ENCODE results near the gene CD300LF. TPM values are rescaled to one million over a fixed set of nuclear protein-coding genes. Genes with fewer than 3 reads are reported as not detected.
A peak's percentile ranks its signal among the peaks of the same experiment; 100 is the strongest.

Gene CD300LF
- total RNA-seq, 6 experiments from 2014 or later = 0.44 to 2.6 (median 0.74) TPM; not detected in 1

DNA sequence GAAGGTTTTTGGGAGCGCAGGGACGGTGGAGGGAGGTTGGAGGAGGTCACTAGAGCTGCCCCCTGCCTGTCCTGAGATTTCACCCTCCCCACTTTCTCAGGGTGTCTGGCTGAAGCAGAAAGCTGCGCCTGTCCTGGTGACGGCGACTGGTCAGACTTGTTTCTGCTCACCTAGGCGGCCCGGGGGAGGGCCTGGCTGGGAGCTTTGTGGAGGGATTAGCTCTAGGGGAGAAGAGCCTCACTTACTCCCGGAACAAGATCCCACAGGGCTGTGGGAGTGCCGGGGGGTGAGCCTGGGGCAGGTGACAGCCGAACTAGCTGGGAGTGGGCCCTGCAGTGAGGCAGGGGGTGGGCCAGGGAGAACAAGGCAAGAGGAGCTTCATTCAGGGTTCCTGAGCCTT is 47.2 kb upstream of the CD300LF start:
- no peak for DNase-seq
- 35% methylated on average over 2 of the region's 10 CpGs for WGBS (ENCODE audit: insufficient coverage, low coverage, low lambda C conversion rate, missing lambda C conversion rate)

GRCh38 chr17:74759243-74759801 is 46.6 kb upstream of the CD300LF start:
- Histone ChIP-seq H3K4me3 (no peak overlapping the region), H3K36me3 (no peaks in the 10 kb centered on the region), H3K27ac (peak overlapping the region in 1 of 3 donors; percentile 44), H3K27me3 (no peaks in the 10 kb centered on the region), H3K4me1 (peaks cover 2 to 97% (median 50%) of the 10 kb centered on the region in 4 donors), H3K9me3 (no peaks in the 10 kb centered on the region)
- WGBS (ENCODE audit: insufficient coverage, low coverage, low lambda C conversion rate, missing lambda C conversion rate) = no CpG with 5 or more reads among the region's 9 CpGs
- DNase-seq (no peak), ATAC-seq (no peak)
- intact Hi-C loops (cut with DNase I) = no loop called here
- TF ChIP-seq, protein P1, sequence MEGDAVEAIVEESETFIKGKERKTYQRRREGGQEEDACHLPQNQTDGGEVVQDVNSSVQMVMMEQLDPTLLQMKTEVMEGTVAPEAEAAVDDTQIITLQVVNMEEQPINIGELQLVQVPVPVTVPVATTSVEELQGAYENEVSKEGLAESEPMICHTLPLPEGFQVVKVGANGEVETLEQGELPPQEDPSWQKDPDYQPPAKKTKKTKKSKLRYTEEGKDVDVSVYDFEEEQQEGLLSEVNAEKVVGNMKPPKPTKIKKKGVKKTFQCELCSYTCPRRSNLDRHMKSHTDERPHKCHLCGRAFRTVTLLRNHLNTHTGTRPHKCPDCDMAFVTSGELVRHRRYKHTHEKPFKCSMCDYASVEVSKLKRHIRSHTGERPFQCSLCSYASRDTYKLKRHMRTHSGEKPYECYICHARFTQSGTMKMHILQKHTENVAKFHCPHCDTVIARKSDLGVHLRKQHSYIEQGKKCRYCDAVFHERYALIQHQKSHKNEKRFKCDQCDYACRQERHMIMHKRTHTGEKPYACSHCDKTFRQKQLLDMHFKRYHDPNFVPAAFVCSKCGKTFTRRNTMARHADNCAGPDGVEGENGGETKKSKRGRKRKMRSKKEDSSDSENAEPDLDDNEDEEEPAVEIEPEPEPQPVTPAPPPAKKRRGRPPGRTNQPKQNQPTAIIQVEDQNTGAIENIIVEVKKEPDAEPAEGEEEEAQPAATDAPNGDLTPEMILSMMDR (IDR thresholded peaks at IDR 0.05) = no peak
- TF ChIP-seq POLR2A (IDR thresholded peaks at IDR 0.05) = no peak

More for the DNA sequence above, 47.2 kb upstream of the CD300LF start:
- Histone ChIP-seq H3K9me3 (no peaks in the 10 kb centered on the region), H3K27ac (peak overlapping the region in 1 of 3 donors; percentile 44), H3K4me3 (no peak overlapping the region), H3K36me3 (peaks cover 0 to 3% (median 0%) of the 10 kb centered on the region in 4 donors), H3K4me1 (peaks cover 2 to 97% (median 50%) of the 10 kb centered on the region in 4 donors), H3K27me3 (no peaks in the 10 kb centered on the region)
- intact Hi-C loops (cut with DNase I) = no loop called here
- ATAC-seq = no peak
- no peak for TF ChIP-seq POLR2A (IDR thresholded peaks at IDR 0.05)
- TF ChIP-seq, protein P1 (IDR thresholded peaks at IDR 0.05) = no peak

DNA sequence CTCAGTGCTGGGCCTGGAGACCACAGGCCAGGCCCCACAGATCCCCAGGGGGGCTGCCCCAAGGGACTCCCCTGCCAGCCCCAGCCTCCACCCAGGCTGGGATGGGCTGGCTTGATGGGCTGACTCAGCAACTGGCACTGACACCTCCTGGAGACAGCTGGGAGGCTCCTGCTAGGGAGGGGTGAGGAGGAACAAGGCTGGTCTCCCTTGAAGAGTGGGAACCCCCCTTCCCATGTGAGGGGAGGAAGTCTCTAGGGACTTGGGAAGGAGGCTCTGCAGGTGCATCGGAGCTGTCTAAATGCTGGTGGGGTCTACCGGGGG is 46.1 kb upstream of the CD300LF start:
- Histone ChIP-seq H3K27ac (peak overlapping the region in 2 of 3 donors; percentile 44), H3K36me3 (no peaks in the 10 kb centered on the region), H3K4me3 (no peak overlapping the region), H3K27me3 (no peaks in the 10 kb centered on the region), H3K4me1 (peaks cover 2 to 95% (median 50%) of the 10 kb centered on the region in 4 donors), H3K9me3 (no peaks in the 10 kb centered on the region)
- intact Hi-C loops (cut with DNase I) = no loop called here
- ATAC-seq = peak in 1 of 4 donors; percentile 10
- WGBS (ENCODE audit: insufficient coverage, low coverage, low lambda C conversion rate, missing lambda C conversion rate) = no CpG with 5 or more reads among the region's 2 CpGs
- DNase-seq = no peak
- TF ChIP-seq POLR2A (IDR thresholded peaks at IDR 0.05) = no peak
- TF ChIP-seq, protein P1 (IDR thresholded peaks at IDR 0.05) = no peak

GRCh38 chr17:74757931-74758847 is 45.5 kb upstream of the CD300LF start:
- DNase-seq (peak in 1 of 3 donors; percentile 72), ATAC-seq (peak; percentile 50 to 68 (median 58))
- intact Hi-C loops (cut with DNase I) = no loop called here
- Histone ChIP-seq H3K9me3 (no peaks in the 10 kb centered on the region), H3K4me3 (peak overlapping the region in 1 of 3 donors; percentile 13), H3K4me1 (peaks cover 2 to 94% (median 50%) of the 10 kb centered on the region in 4 donors), H3K27ac (peak overlapping the region in 2 of 3 donors; percentile 44), H3K36me3 (no peaks in the 10 kb centered on the region), H3K27me3 (no peaks in the 10 kb centered on the region)
- TF ChIP-seq, protein P1 (IDR thresholded peaks at IDR 0.05) = no peak
- no peak for TF ChIP-seq POLR2A (IDR thresholded peaks at IDR 0.05)
- WGBS (ENCODE audit: insufficient coverage, low coverage, low lambda C conversion rate, missing lambda C conversion rate) = 19% methylated on average over 12 of the region's 26 CpGs
